GM23338 (cell line): ENCODE data around the gene FGF9. TPM values are rescaled to one million over a fixed set of nuclear protein-coding genes. Genes with fewer than 3 reads are reported as not detected.

Experiments
- ATAC-seq: fragments of 200-7000 bp; cut with Tn5 transposase; 3 replicates; pipeline ENCODE4 v1.9.1; 2020
- DNase-seq: peaks from one replicate; pipeline ENCODE4 v3.0.0-alpha.2; 2015; ENCODE audit warnings: low spot score
- H2AFZ ChIP-seq: fragments of 200-600 bp; sonication (generic); 2 replicates; pipeline ENCODE4 v1.8.0; 2016; ENCODE audit warnings: antibody characterized with exemption, mild to moderate bottlenecking, moderate library complexity
- H3F3A ChIP-seq: fragments of 200-600 bp; sonication (generic); replicated peaks from 2 replicates; pipeline ENCODE4 v1.8.0; 2017; ENCODE audit warnings: antibody characterized with exemption, mixed run types, low read depth
- H3K27ac ChIP-seq: fragments of 200-600 bp; sonication (generic); 2 replicates; pipeline ENCODE4 v1.6.1; 2016; ENCODE audit warnings: low read depth
- H3K27me3 ChIP-seq: fragments of 200-600 bp; sonication (generic); 2 replicates; pipeline ENCODE4 v1.8.0; 2016; ENCODE audit warnings: mild to moderate bottlenecking, mixed run types, moderate library complexity; ENCODE audit not compliant: insufficient read depth
- H3K36me3 ChIP-seq: fragments of 200-600 bp; sonication (generic); 2 replicates; pipeline ENCODE4 v1.8.0; 2016; ENCODE audit warnings: mild to moderate bottlenecking; ENCODE audit not compliant: insufficient read depth
- H3K4me1 ChIP-seq: fragments of 200-600 bp; sonication (generic); 2 replicates; pipeline ENCODE4 v1.8.0; 2016; ENCODE audit warnings: mild to moderate bottlenecking, moderate library complexity; ENCODE audit not compliant: insufficient read depth
- H3K4me2 ChIP-seq: fragments of 200-600 bp; sonication (generic); 2 replicates; pipeline ENCODE4 v1.7.1; 2017; ENCODE audit warnings: mixed run types
- H3K4me3 ChIP-seq: fragments of 200-600 bp; sonication (generic); 2 replicates; pipeline ENCODE4 v1.6.1; 2016; ENCODE audit warnings: mixed run types
- H3K79me2 ChIP-seq: fragments of 200-600 bp; sonication (generic); replicated peaks from 2 replicates; pipeline ENCODE4 v1.8.0; 2017; ENCODE audit warnings: mild to moderate bottlenecking; ENCODE audit not compliant: insufficient read depth
- H3K9me2 ChIP-seq: fragments of 200-600 bp; sonication (generic); 2 replicates; pipeline ENCODE4 v1.8.0; 2017; ENCODE audit not compliant: insufficient read depth
- H4K20me1 ChIP-seq: fragments of 200-600 bp; sonication (generic); replicated peaks from 2 replicates; pipeline ENCODE4 v1.8.0; 2017; ENCODE audit warnings: mild to moderate bottlenecking; ENCODE audit not compliant: insufficient read depth
- H3K27ac Mint-ChIP-seq: 2 replicates; pipeline ENCODE4 v1.8.0; 2020; ENCODE audit warnings: inconsistent platforms, mild to moderate bottlenecking, moderate library complexity, mixed read lengths
- H3K27me3 Mint-ChIP-seq: 3 replicates; pipeline ENCODE4 v1.8.0; 2022; ENCODE audit warnings: low read depth, mild to moderate bottlenecking, moderate library complexity, mixed read lengths, inconsistent platforms; ENCODE audit not compliant: insufficient read depth, poor library complexity
- H3K36me3 Mint-ChIP-seq: 3 replicates; pipeline ENCODE4 v1.8.0; 2021; ENCODE audit warnings: low read depth, mild to moderate bottlenecking, inconsistent platforms, moderate library complexity, mixed read lengths
- H3K4me1 Mint-ChIP-seq: 3 replicates; pipeline ENCODE4 v1.8.0; 2020; ENCODE audit warnings: mild to moderate bottlenecking, inconsistent platforms, mixed read lengths
- H3K4me3 Mint-ChIP-seq: 3 replicates; pipeline ENCODE4 v1.8.0; 2021; ENCODE audit warnings: moderate library complexity, mild to moderate bottlenecking, inconsistent platforms, mixed read lengths
- H3K9me3 Mint-ChIP-seq: 3 replicates; pipeline ENCODE4 v1.8.0; 2020; ENCODE audit warnings: moderate library complexity, mild to moderate bottlenecking, inconsistent platforms, mixed read lengths
- CREB1 ChIP-seq: fragments of 250-450 bp; sonication (Bioruptor Pico); IDR thresholded peaks from 2 replicates; pipeline ENCODE4 v1.5.0; 2020; ENCODE audit warnings: low read depth, mild to moderate bottlenecking, moderate library complexity
- EZH2 ChIP-seq: fragments of 200-600 bp; sonication (generic); IDR thresholded peaks from one replicate; pipeline ENCODE4 v1.8.0; 2017; ENCODE audit warnings: antibody characterized with exemption, mild to moderate bottlenecking, low read depth; ENCODE audit not compliant: unreplicated experiment
- EZH2phosphoT487 ChIP-seq: fragments of 200-600 bp; sonication (generic); IDR thresholded peaks from one replicate; pipeline ENCODE4 v1.8.1; 2018; ENCODE audit warnings: antibody characterized with exemption; ENCODE audit not compliant: unreplicated experiment
- JUNB ChIP-seq: IDR thresholded peaks from one replicate; pipeline ENCODE4 v1.6.1; 2016; ENCODE audit warnings: antibody characterized with exemption; ENCODE audit not compliant: unreplicated experiment
- POLR2AphosphoS5 ChIP-seq: IDR thresholded peaks from 2 replicates; pipeline ENCODE4 v1.6.1; 2016; ENCODE audit warnings: antibody characterized with exemption, low read depth
- STAT1 ChIP-seq: IDR thresholded peaks from one replicate; pipeline ENCODE4 v1.6.1; 2016; ENCODE audit warnings: antibody characterized with exemption; ENCODE audit not compliant: unreplicated experiment
- ZNF114 ChIP-seq: fragments of 250-450 bp; sonication (Bioruptor Pico); IDR thresholded peaks from 2 replicates; pipeline ENCODE4 v1.5.0; 2020; ENCODE audit warnings: mild to moderate bottlenecking, moderate library complexity
- ZNF331 ChIP-seq: fragments of 250-450 bp; sonication (Bioruptor Pico); IDR thresholded peaks from 2 replicates; pipeline ENCODE4 v1.5.0; 2020; ENCODE audit warnings: low read depth, mild to moderate bottlenecking, moderate library complexity
- polyA plus RNA-seq: library from polyadenylated mRNA; unstranded; fragments of >200 nt; fragmentation: Nextera tagmentation; extraction: Ambion mirVana; gene quantifications from 2 replicates; pipeline ENCODE4 v1.2.1, GENCODE V29; 2016
- total RNA-seq: library from RNA; depleted of rRNA; stranded (reverse); fragments of >200 nt; shearing (Covaris generic); gene quantifications from 2 replicates; pipeline ENCODE4 v1.2.3, GENCODE V29; 2014
- TF ChIP-seq, protein P1 (sequence below), 2 experiments: fragments of 200-600 bp in 1 of 2; sonication (generic) in 1 of 2; conservative IDR thresholded peaks; 2 replicates each; pipeline versions ENCODE4 v1.5.1 to v1.6.1; 2016 to 2017; ENCODE audit warnings: antibody characterized with exemption in 2 of 2, low read depth in 2 of 2, mild to moderate bottlenecking in 2 of 2, moderate library complexity in 1 of 2
- TF ChIP-seq, protein P2 (sequence below): IDR thresholded peaks from one replicate; pipeline ENCODE4 v1.6.1; 2018; ENCODE audit warnings: antibody characterized with exemption; ENCODE audit not compliant: unreplicated experiment
- TF ChIP-seq, protein P3 (sequence below): IDR thresholded peaks from 2 replicates; pipeline ENCODE4 v1.6.1; 2016; ENCODE audit warnings: antibody characterized with exemption

FGF9 gene
- total and polyA plus RNA-seq, 2 experiments from 2014 or later: 0.27 TPM; not detected in 1

DNA sequence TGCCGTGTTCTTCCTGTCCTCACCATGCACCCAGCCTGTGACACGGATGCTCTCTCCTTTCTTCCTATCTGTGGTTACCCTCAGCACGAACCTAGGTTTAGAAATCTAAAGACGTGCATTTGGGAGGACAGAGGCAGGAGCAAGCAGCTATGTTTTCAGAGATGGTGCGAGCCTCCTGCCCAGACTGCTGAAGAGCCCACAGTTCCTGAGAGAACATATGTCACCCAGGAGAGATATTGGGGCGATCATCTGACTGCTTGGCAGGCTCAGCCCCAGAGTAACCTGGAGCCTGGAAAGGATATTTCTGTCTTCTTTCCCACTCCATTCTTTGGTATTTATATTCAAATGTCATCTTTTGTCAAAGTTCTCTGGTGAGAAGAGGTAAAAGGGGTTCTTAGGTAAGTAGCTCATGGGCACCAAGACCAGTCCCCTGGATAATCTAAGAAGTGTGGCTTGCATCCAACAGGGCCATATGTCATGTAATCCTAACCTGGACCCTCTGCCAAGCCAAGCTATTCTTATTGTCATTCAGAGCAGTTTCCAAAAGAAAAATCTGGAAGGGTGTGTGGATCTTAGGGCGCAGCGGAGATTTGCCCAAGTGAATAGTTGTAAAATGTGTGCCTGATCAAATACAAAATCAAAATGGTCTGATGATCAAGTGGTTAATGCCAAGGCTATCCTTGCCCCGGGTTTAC is 59.5 kb downstream of the FGF9 start:
- H3K27me3 ChIP-seq: no peaks in the 10 kb centered on the region
- Mint-ChIP-seq H3K4me1 (no peaks in the 10 kb centered on the region; the same call in 2 of the 3 replicates), H3K9me3 (peaks cover 14% of the 10 kb centered on the region), H3K27ac (no peak overlapping the region), H3K4me3 (no peak overlapping the region), H3K36me3 (peaks cover 7% of the 10 kb centered on the region), H3K27me3 (peaks cover 4% of the 10 kb centered on the region)
- no peaks in the 10 kb centered on the region for H3F3A ChIP-seq
- no peak overlapping the region for H3K4me3 ChIP-seq
- H3K27ac ChIP-seq: no peak overlapping the region
- DNase-seq (no peak), ATAC-seq (no peak)
- H3K79me2 ChIP-seq: no peaks in the 10 kb centered on the region
- H3K36me3 ChIP-seq: 0 out of 2 replicates have a peak, but pooled peaks cover under 1% of the 10 kb centered on the region
- H2AFZ ChIP-seq: no peak overlapping the region
- H4K20me1 ChIP-seq: no peaks in the 10 kb centered on the region
- H3K9me2 ChIP-seq: peaks cover 15% of the 10 kb centered on the region; the same call in 1 of the 2 replicates
- no peak overlapping the region for H3K4me2 ChIP-seq
- peaks cover 11% of the 10 kb centered on the region; the same call in 1 of the 2 replicates for H3K4me1 ChIP-seq
- TF ChIP-seq JUNB: no peak

DNA sequence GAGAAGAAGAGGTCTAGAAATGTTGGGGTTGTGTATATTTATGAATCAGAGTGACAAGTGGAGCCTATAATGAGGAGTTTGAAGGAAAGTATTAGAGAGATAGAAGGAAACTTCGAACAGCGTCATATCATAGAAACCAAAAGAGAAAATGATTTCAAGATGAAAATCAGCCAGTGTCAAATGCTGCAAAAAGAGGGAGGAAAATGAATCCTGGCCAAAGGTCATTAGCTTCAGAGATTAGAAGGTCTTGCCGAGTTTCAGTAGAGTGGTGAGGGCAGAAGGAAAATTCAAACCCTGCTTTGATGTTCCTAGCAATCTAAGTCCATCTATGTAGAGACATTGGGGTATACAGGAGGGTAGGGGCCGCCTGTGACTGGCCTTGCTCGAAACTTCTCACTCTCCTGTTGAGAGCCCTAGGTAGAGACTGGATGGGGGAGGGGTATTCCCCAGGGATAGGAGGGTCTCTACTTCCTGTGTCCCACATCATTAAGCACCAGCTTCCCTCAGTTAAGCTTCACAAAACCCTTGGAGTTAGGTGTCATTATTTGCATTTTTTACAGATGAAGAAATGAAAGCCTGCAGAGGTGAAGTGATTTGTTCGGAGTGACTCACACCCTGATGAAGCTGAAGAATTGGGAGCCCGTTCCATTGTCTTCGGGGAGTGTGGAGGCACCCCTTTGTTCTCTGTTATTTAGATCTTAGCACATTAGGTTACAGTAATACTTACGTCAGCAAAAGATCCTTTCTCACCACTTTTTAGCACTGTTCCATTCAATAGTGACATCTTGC is 62.8 kb downstream of the FGF9 start:
- peaks cover 8% of the 10 kb centered on the region; the same call in 1 of the 2 replicates for H3K9me2 ChIP-seq
- Mint-ChIP-seq H3K27me3 (no peaks in the 10 kb centered on the region), H3K4me3 (no peak overlapping the region), H3K27ac (no peak overlapping the region), H3K9me3 (peaks cover 3% of the 10 kb centered on the region; the same call in 2 of the 3 replicates), H3K36me3 (no peaks in the 10 kb centered on the region), H3K4me1 (peaks cover 4% of the 10 kb centered on the region; the same call in 2 of the 3 replicates)
- peaks cover 11% of the 10 kb centered on the region; the same call in 1 of the 2 replicates for H3K4me1 ChIP-seq
- H2AFZ ChIP-seq: no peak overlapping the region
- H3K4me3 ChIP-seq: no peak overlapping the region
- no peak overlapping the region for H3K27ac ChIP-seq
- no peak overlapping the region; the same call in 1 of the 2 replicates for H3K4me2 ChIP-seq
- no peaks in the 10 kb centered on the region for H3F3A ChIP-seq
- no peaks in the 10 kb centered on the region for H3K27me3 ChIP-seq
- peak; percentile 66 for ATAC-seq
- no peaks in the 10 kb centered on the region for H3K79me2 ChIP-seq
- no peaks in the 10 kb centered on the region for H4K20me1 ChIP-seq
- DNase-seq: peak; percentile 19
- no peak for TF ChIP-seq POLR2AphosphoS5
- no peak for TF ChIP-seq CREB1 (CRISPR knock-in tag)
- TF ChIP-seq STAT1: no peak
- no peak for TF ChIP-seq EZH2phosphoT487
- TF ChIP-seq, protein P1, sequence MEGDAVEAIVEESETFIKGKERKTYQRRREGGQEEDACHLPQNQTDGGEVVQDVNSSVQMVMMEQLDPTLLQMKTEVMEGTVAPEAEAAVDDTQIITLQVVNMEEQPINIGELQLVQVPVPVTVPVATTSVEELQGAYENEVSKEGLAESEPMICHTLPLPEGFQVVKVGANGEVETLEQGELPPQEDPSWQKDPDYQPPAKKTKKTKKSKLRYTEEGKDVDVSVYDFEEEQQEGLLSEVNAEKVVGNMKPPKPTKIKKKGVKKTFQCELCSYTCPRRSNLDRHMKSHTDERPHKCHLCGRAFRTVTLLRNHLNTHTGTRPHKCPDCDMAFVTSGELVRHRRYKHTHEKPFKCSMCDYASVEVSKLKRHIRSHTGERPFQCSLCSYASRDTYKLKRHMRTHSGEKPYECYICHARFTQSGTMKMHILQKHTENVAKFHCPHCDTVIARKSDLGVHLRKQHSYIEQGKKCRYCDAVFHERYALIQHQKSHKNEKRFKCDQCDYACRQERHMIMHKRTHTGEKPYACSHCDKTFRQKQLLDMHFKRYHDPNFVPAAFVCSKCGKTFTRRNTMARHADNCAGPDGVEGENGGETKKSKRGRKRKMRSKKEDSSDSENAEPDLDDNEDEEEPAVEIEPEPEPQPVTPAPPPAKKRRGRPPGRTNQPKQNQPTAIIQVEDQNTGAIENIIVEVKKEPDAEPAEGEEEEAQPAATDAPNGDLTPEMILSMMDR (conservative IDR thresholded peaks at IDR 0.05; ENCODE audit: low read depth in 2 of 2): no peak
- TF ChIP-seq, protein P2, sequence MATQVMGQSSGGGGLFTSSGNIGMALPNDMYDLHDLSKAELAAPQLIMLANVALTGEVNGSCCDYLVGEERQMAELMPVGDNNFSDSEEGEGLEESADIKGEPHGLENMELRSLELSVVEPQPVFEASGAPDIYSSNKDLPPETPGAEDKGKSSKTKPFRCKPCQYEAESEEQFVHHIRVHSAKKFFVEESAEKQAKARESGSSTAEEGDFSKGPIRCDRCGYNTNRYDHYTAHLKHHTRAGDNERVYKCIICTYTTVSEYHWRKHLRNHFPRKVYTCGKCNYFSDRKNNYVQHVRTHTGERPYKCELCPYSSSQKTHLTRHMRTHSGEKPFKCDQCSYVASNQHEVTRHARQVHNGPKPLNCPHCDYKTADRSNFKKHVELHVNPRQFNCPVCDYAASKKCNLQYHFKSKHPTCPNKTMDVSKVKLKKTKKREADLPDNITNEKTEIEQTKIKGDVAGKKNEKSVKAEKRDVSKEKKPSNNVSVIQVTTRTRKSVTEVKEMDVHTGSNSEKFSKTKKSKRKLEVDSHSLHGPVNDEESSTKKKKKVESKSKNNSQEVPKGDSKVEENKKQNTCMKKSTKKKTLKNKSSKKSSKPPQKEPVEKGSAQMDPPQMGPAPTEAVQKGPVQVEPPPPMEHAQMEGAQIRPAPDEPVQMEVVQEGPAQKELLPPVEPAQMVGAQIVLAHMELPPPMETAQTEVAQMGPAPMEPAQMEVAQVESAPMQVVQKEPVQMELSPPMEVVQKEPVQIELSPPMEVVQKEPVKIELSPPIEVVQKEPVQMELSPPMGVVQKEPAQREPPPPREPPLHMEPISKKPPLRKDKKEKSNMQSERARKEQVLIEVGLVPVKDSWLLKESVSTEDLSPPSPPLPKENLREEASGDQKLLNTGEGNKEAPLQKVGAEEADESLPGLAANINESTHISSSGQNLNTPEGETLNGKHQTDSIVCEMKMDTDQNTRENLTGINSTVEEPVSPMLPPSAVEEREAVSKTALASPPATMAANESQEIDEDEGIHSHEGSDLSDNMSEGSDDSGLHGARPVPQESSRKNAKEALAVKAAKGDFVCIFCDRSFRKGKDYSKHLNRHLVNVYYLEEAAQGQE: no peak
- no peak for TF ChIP-seq ZNF331 (CRISPR knock-in tag)
- TF ChIP-seq, protein P3, sequence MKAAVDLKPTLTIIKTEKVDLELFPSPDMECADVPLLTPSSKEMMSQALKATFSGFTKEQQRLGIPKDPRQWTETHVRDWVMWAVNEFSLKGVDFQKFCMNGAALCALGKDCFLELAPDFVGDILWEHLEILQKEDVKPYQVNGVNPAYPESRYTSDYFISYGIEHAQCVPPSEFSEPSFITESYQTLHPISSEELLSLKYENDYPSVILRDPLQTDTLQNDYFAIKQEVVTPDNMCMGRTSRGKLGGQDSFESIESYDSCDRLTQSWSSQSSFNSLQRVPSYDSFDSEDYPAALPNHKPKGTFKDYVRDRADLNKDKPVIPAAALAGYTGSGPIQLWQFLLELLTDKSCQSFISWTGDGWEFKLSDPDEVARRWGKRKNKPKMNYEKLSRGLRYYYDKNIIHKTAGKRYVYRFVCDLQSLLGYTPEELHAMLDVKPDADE: no peak
- no peak for TF ChIP-seq ZNF114 (CRISPR knock-in tag)
- TF ChIP-seq EZH2: no peak
- H3K36me3 ChIP-seq: no peaks in the 10 kb centered on the region
